ENCODE data around the gene SPTSSB.

DNA sequence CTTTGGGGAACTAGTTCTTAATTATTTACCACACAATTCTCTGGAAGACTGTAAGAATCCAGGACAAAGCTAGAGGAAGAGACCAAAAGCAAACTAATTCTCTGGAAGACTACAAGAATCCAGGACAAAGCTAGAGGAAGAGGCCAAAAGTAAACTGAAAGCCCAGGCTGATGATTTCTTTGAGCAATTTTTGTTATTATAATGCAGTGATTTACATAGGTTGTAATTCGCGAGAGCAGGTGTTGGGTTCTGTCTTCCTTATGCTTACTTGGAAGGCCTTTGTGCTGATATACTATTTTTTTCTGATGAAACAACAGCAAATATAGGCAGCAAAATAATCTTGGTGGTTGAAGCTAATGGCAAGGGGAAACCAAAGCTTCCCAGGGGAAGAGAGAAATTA is 5.2 kb downstream of the SPTSSB start:
- TF ChIP-seq, protein P1, sequence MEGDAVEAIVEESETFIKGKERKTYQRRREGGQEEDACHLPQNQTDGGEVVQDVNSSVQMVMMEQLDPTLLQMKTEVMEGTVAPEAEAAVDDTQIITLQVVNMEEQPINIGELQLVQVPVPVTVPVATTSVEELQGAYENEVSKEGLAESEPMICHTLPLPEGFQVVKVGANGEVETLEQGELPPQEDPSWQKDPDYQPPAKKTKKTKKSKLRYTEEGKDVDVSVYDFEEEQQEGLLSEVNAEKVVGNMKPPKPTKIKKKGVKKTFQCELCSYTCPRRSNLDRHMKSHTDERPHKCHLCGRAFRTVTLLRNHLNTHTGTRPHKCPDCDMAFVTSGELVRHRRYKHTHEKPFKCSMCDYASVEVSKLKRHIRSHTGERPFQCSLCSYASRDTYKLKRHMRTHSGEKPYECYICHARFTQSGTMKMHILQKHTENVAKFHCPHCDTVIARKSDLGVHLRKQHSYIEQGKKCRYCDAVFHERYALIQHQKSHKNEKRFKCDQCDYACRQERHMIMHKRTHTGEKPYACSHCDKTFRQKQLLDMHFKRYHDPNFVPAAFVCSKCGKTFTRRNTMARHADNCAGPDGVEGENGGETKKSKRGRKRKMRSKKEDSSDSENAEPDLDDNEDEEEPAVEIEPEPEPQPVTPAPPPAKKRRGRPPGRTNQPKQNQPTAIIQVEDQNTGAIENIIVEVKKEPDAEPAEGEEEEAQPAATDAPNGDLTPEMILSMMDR (IDR thresholded peaks at IDR 0.05): no peak
- no peak for TF ChIP-seq POLR2AphosphoS5 (IDR thresholded peaks at IDR 0.05)

All from transverse colon (tissue), 4 donors.